Stimulated activated CD8-positive, alpha-beta memory T cell treated with anti-CD3 and anti-CD28 coated beads, Interleukin-2, amount 100 ng/mL, for 48 hours (primary cell): ENCODE results near the gene SEC22B.
"Not testable (repeated sequence)": the region's sequence is repeated elsewhere in the genome, so short reads cannot be mapped to it uniquely, and the experiment has no call there.

ENCODE experiments used
- DNase-seq, 2 donors: peaks; one replicate each; pipeline ENCODE4 v3.0.0-alpha.2; 2020; ENCODE audit warnings: low read depth in 2 of 2

The SEC22B gene

GRCh38 chr1:120145806-120146205, 30.5 kb downstream of the SEC22B start:
- not testable (repeated sequence) for DNase-seq

GRCh38 chr1:120144626-120145025, 31.7 kb downstream of the SEC22B start:
- DNase-seq = not testable (repeated sequence)

DNA sequence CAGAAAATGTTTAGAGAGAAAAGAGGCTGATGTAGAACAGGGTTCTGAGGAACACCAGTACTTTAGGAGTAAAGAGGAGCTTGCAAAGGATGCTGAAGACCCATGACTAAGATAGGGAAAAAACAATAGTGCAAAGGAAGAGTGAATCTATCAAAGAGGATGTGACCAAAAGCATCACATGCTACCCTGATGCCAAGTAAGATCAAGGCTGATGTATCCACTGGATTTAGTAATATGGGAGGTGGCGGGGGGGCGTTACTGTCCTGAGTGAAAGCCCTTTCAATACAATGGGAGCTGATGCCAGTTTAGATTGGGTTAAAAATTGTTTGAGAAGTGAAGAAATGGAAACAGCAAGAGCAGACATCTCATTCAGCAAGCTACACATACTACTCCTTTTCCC, 32.2 kb downstream of the SEC22B start:
- DNase-seq = not testable (repeated sequence)

GRCh38 chr1:120143334-120143733, 33.0 kb downstream of the SEC22B start:
- not testable (repeated sequence) for DNase-seq

GRCh38 chr1:120142512-120143263, 33.6 kb downstream of the SEC22B start:
- DNase-seq = peak; percentile 28 to 33

GRCh38 chr1:120141865-120142264, 34.5 kb downstream of the SEC22B start:
- DNase-seq = not testable (repeated sequence)

GRCh38 chr1:120140656-120141265, 35.6 kb downstream of the SEC22B start:
- DNase-seq = not testable (repeated sequence)

- not testable (repeated sequence) for DNase-seq
Measured at GRCh38 chr1:120136086-120136485, 40.2 kb downstream of the SEC22B start.

- DNase-seq = not testable (repeated sequence)
Measured at GRCh38 chr1:120133928-120134325, 42.4 kb downstream of the SEC22B start.

DNA sequence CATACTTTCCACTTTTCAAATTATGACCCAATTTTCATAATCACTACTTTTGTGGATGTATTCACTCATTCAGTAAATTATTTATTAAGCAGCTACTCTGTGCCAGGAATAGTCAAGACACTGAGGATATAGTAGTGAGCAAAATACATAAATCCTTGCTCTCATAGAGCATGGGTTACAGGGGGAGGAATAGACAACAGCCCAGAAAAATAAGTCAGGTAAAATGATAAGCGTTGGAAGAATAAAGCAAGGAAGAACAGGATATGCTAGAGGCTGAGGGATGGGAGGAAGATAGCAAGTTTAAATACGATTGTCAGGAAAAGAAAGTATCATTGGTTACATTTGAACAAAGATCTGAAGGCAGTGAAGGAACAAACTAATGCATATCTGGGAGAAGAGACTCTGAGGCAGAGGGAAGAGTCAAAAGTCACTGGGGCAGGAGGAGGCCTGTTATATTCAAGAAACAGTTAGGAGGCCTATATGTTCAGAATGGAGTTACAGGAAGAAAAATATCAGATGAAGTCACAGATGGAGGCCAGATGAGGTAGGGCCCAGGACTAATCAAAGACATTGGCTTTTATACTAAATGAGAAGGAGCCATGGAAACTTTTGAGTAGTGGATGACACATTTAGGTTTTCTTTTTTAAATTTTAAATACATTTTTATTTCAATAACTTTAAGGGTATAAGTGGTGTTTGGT, 42.9 kb downstream of the SEC22B start:
- DNase-seq = no peak

- DNase-seq = not testable (repeated sequence)
Measured at GRCh38 chr1:120132406-120132763, 43.9 kb downstream of the SEC22B start.

- DNase-seq = not testable (repeated sequence)
Measured at GRCh38 chr1:120131611-120132405, 44.5 kb downstream of the SEC22B start.

- not testable (repeated sequence) for DNase-seq
Measured at GRCh38 chr1:120127921-120128320, 48.4 kb downstream of the SEC22B start.

DNA sequence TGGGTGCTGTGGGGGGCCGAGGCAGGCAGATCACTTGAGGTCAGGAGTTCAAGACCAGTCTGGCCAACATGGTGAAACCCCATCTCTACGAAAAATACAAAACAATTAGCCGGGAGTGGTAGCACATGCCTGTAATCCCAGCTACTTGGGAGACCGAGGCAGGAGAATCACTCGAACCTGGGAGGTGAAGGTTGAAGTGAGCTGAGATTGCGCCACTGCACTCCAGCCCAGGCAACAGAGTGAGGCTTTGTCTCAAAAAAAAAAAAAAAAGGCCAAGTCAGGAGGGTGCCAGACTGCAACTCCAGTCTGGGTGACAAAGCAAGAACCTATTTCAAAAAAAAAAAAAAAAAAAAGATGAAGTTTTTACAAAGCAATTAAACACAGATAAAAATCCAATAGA, 50.1 kb downstream of the SEC22B start:
- DNase-seq = not testable (repeated sequence)

- not testable (repeated sequence) for DNase-seq
Measured at GRCh38 chr1:120124628-120125027, 51.7 kb downstream of the SEC22B start.

DNA sequence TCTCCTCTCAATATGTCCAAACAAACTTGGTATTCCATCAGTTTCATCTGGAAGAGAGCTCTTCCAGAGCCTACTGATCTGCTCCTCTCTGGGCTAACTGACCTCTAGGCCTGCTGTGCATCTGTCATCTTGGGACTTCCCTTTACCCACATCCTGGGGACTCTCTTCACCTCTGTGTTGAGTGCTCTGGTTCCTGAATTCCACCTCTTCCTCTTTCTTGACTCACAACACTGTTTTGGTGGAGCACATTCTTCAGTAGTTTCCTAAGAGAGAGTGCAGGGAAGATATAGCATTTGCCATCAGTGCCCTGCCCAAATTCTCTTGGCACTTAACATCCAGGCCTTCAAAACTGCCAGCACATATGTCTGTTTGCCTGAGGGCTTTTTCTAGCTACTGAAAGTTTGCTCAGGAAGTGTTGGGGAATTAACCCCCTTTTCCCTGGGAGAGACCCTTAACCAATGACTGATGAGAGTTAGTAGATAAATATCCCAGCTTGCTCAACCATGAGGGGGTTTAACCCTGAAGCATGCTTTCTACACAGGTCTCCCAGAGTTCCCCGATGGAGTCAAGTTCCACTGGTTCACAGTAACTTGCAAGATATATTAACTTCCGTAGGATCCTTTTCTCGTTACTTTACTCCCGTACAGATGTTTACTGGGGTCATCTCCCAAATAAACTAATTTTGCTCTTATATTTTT, 52.4 kb downstream of the SEC22B start:
- DNase-seq = not testable (repeated sequence)

DNA sequence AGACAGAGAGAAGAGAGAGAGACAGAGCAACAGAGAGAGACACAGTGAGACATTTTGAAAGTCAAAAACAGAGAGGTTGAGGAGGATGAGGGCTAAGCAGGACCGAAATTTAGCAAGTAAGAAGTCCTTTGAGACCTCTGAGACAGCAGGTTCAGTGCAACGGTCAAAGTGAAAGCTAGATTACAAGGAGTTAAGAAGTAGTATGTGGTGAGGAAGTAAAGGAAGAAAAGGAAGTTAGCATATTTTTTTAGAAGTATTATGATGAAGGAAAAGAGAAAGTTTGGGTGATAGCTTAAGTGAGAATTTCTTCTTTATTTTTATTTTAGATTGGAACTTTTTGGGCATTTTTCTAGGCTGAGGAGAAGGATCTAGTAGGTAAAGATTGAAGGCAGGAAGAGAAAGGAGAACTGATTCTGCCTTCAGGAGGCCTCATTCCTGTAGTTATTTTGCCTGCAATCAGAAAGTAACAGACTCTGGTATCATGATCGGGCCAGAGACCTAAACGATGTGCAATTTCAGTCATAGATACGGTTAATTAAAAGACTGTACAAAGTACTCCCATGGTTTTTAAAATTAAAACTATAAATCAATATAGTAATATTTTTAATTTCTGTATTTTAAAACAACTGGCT, 53.9 kb downstream of the SEC22B start:
- not testable (repeated sequence) for DNase-seq

DNA sequence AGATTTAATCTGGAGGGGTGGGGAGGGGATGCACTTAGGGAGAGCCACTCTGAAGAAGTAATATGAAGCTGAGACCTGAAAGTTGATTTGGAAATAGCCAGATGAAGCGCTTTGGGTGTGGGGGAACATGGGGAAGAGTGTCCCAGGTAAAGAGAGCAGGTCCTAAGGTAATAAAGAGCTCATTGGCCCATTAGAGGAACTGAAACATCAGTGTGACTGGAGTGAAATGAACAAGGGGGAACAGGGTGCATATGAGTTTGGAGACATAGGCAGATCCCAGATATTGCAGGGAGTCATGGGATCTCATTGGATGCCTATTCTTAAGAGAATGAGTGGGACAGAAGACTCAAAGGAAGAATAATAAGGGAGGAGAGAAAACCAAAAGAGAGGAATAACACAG, 54.5 kb downstream of the SEC22B start:
- not testable (repeated sequence) for DNase-seq

DNA sequence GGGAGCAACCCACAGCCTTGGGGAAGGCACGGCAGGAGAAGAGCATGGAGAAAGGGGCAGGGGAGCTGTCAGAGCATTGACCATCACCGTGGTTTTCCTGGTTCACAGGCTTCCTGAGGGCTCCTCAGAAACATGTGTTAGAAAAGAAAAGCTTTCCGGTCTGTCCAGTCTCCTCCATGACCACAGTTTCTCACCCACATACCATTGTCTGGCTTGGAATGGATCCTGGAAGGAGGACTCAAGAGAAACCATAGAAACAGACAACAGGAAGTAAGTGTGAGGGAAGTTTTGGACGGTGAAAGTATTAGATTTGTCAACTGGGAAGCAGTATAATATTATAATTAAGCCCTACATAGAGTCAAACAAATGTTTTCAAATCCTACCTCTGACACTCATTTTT, 55.8 kb downstream of the SEC22B start:
- not testable (repeated sequence) for DNase-seq

DNA sequence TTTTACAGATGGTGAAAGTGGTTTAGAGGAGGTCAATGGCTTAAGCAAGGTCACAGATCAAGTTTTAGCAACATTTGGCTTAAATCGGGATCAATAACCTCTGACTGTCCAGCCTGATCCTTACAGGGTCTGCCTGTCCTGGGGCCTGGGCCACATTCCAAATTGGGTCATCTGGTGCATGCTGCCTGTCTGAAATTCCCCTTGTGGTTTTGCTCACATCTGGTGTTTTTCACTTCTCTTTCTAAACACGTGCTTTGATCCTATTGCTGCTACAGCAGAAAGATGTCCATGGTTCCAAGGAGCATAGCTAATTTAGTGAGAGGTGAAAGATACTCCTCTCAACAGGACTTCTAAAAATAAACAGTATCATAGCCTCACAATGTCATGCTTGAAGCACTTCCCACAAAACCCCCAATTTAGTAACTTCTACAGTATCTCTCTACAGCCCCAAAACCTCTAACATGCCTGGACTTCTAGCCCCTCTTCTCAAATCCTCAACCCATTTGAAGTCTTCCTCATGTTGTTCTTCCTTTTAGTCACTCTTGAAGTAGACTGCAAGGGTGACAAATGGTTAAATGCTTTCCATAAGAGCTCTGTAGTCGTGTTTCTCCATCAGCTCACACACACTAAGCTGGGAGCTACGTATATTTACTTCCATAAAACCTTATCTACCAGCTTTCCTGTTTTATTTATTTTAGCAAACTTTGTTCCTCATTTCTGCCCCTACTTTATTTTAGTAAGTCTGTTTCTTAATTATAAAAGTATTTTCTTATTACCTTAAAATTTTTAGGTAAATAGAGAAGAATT, 58.7 kb downstream of the SEC22B start:
- DNase-seq = not testable (repeated sequence)
